AG04450 (cell line): ENCODE results near the gene KLK12. TPM values are rescaled to one million over a fixed set of nuclear protein-coding genes. Genes with fewer than 3 reads are reported as not detected.

Source experiments
- CTCF ChIA-PET: fragments of 300-600, 350-600 bp; formaldehyde crosslinking; extraction: SDS; loops from one replicate; lab custom pipeline; 2022; ENCODE audit warnings: antibody characterized with exemption, inconsistent platforms; lab: Charles Lee
- POLR2A ChIA-PET: fragments of 350-600 bp; formaldehyde crosslinking; extraction: SDS; loops from one replicate; lab custom pipeline; 2021; ENCODE audit warnings: antibody characterized with exemption, inconsistent platforms; lab: Yijun Ruan, JAX
- DNase-seq: peaks from one replicate; pipeline ENCODE4 v3.0.0-alpha.2; 2011; ENCODE audit warnings: low read depth, low spot score
- H3K27ac ChIP-seq: one replicate; pipeline ENCODE4 v1.5.1; 2012; ENCODE audit warnings: low read depth, low read length, control low read depth
- H3K27me3 ChIP-seq: one replicate; pipeline ENCODE4 v1.6.0; 2012; ENCODE audit warnings: low read length; ENCODE audit not compliant: control insufficient read depth, insufficient read depth
- H3K4me3 ChIP-seq: 2 replicates; pipeline ENCODE4 v1.5.1; 2011; ENCODE audit warnings: mild to moderate bottlenecking, low read depth, low read length, control low read depth
- H3K9me3 ChIP-seq: 2 replicates; pipeline ENCODE4 v1.5.1; 2012; ENCODE audit warnings: low read length; ENCODE audit not compliant: control insufficient read depth, insufficient read depth
- polyA plus RNA-seq: library from polyadenylated mRNA; depleted of rRNA; stranded (reverse); fragments of >200 nt; gene quantifications from 2 replicates; pipeline ENCODE4 v1.2.3, GENCODE V29; 2011
- TF ChIP-seq, protein P1 (sequence below): IDR thresholded peaks from 2 replicates; pipeline ENCODE4 v1.5.1; 2011; ENCODE audit warnings: low read depth, low read length, control low read depth, inconsistent platforms

Gene KLK12
- polyA plus RNA-seq, 1 experiment: not detected

DNA sequence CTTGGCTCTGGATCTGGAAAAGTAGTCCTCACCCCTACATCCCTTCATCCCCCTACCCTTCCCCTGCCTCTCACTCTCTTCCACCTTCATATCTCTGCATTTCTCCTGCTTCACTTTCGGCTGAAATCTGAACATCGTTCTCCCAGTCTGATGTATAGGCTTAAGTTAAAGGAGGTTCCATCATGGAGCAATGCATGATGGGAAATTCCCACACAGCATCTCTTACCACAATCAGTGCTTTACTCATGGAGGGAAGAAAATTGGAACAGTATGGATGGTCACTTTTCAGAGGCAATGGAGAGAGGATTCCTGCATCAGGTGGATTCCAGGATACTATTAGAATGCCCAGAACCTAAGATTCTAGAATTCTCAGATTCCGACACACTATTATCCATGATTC lies 27.3 kb downstream of the KLK12 start:
- CTCF ChIA-PET: interaction anchor here (1.2 kb wide), 1 partner anchor 10 kb away, joined by 4 read pairs; no protein-coding TSS in a partner anchor
- TF ChIP-seq, protein P1, sequence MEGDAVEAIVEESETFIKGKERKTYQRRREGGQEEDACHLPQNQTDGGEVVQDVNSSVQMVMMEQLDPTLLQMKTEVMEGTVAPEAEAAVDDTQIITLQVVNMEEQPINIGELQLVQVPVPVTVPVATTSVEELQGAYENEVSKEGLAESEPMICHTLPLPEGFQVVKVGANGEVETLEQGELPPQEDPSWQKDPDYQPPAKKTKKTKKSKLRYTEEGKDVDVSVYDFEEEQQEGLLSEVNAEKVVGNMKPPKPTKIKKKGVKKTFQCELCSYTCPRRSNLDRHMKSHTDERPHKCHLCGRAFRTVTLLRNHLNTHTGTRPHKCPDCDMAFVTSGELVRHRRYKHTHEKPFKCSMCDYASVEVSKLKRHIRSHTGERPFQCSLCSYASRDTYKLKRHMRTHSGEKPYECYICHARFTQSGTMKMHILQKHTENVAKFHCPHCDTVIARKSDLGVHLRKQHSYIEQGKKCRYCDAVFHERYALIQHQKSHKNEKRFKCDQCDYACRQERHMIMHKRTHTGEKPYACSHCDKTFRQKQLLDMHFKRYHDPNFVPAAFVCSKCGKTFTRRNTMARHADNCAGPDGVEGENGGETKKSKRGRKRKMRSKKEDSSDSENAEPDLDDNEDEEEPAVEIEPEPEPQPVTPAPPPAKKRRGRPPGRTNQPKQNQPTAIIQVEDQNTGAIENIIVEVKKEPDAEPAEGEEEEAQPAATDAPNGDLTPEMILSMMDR: no peak
- H3K27ac ChIP-seq: no peak overlapping the region
- H3K9me3 ChIP-seq: peaks cover 6% of the 10 kb centered on the region
- POLR2A ChIA-PET: no interaction called here
- no peak overlapping the region for H3K4me3 ChIP-seq
- no peak for DNase-seq
- no peaks in the 10 kb centered on the region for H3K27me3 ChIP-seq

DNA sequence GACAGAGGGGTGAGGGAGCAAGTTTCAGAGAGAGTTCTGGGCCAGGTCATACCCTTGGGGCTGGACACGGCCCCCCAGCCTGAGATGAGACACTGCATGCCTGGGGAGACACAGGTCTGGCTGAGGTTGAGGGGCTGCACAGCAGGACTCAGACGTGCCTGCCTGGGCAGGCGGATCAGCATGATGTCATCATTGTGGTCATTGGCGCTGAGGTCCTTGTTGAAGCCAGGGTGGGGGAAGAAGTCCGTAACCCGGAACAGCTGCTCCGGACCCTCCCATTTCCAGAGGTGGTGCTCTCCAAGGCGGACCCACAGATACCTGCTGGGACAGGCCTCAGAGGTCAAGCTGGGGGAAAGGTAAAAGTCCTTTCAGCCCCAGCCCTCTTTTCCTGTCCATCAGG lies 28.4 kb downstream of the KLK12 start:
- no peak overlapping the region for H3K4me3 ChIP-seq
- POLR2A ChIA-PET: no interaction called here
- CTCF ChIA-PET: no interaction called here

DNA sequence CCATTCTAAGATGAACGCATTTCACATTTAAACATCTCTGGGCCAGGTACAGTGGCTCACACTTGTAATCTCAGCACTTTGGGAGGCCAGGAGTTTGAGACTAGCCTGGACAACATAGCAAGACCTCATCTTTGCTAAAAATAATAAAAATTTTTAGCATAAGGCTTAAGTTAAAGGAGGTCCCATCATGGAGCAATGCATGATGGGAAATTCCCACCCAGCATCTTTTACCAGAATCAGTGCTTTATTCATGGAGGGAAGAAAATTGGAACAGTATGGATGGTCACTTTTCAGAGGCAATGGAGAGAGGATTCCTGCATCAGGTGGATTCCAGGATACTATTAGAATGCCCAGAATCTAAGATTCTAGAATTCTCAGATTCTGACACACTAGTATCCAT lies 29.6 kb downstream of the KLK12 start:
- H3K27ac ChIP-seq: no peak overlapping the region
- TF ChIP-seq, protein P1: no peak
- ChIA-PET CTCF (no interaction called here), POLR2A (no interaction called here)
- H3K27me3 ChIP-seq: no peaks in the 10 kb centered on the region
- DNase-seq: no peak
- H3K4me3 ChIP-seq: no peak overlapping the region
- peaks cover 21% of the 10 kb centered on the region for H3K9me3 ChIP-seq

More for the DNA sequence above, 28.4 kb downstream of the KLK12 start:
- Histone ChIP-seq H3K27ac (no peak overlapping the region), H3K27me3 (no peaks in the 10 kb centered on the region), H3K9me3 (peaks cover 11% of the 10 kb centered on the region)
- DNase-seq: no peak
- TF ChIP-seq, protein P1: no peak

DNA sequence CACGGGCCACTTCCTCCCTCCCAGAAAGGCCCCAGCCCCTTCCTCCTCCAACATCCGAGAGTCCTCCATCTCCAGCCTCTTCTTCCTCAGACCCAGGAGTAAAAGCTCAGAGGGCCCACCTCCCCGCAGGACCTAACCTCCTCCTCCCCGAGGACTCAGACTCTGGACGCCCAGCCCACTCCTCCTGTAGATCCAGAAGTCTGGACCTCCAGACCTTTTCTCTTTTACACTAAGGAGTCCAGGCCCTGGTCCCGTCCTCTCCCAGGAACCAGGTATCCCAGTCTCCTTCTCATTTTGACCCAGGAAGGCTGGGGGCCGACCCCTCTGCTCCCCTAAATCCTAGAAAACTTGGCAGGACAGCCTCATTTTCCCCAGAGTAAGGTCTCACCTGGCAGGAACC lies 31.5 kb downstream of the KLK12 start:
- no peak overlapping the region for H3K4me3 ChIP-seq
- ChIA-PET POLR2A (no interaction called here), CTCF (no interaction called here)
- H3K9me3 ChIP-seq: peaks cover 27% of the 10 kb centered on the region
- no peak for DNase-seq
- H3K27ac ChIP-seq: no peak overlapping the region
- TF ChIP-seq, protein P1: no peak
- H3K27me3 ChIP-seq: no peaks in the 10 kb centered on the region

DNA sequence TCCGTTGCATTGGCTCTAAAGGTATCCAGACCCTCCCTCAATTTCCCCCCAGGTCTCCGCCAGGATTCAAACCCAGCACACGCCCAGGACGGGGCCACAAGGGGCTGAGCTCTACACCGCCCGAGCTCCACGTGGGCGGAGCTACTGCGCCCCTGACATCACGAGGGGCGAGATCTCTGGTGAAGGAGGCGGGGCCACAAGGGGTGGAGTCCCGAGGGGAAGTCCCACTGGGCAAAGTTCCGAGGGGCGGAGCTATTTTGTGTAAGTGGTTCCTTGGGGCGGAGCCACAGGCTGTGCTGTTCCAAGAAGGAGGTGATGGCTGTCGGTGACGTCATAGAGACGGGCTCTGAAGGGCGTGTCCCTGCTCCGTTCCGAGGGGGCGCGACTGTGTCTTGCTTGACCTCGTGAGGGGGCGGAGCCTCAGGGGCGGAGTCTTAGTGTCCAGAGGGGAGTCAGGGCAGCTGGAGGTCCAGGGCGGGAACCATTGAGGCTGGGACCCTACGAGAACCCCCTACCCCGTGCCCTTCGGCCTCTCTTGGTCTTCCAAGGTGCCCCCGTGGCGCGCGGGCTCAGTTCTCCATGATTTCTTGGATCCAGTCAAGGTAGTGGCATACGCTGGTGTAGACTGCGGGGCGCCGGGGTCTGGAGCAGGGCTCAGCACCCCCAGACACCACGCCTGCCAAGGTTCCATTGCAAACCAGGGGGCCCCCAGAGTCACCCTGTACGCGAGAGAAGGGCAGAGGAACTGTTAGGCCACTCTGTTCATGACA lies 32.1 kb downstream of the KLK12 start:
- Histone ChIP-seq H3K27me3 (no peaks in the 10 kb centered on the region), H3K9me3 (peaks cover 27% of the 10 kb centered on the region), H3K27ac (no peak overlapping the region), H3K4me3 (no peak overlapping the region)
- POLR2A ChIA-PET: no interaction called here
- CTCF ChIA-PET: interaction anchor here (0.7 kb wide), 2 partner anchors 10 to 18 kb away, joined by 3 read pairs; no protein-coding TSS in a partner anchor
- DNase-seq: no peak
- TF ChIP-seq, protein P1: no peak
